Coronary artery (tissue), 2 donors: ENCODE data around the gene AGBL4.

Source experiments
- DNase-seq: peaks from one replicate; pipeline ENCODE4 v3.0.0-alpha.2; 2017; ENCODE audit warnings: low spot score
- H3K27ac ChIP-seq, 2 donors: fragments of 200-600 bp; sonication (generic); one replicate each; pipeline ENCODE4 v1.5.1; 2016 to 2019
- H3K4me3 ChIP-seq: fragments of 200-600 bp; sonication (generic); 2 replicates; pipeline ENCODE4 v1.5.1; 2016; ENCODE audit warnings: mild to moderate bottlenecking, moderate library complexity
- TF ChIP-seq, protein P1 (sequence below): fragments of 200-600 bp; sonication (generic); IDR thresholded peaks from one replicate; pipeline ENCODE4 v1.5.1; 2019; ENCODE audit warnings: antibody characterized with exemption

The AGBL4 gene

DNA sequence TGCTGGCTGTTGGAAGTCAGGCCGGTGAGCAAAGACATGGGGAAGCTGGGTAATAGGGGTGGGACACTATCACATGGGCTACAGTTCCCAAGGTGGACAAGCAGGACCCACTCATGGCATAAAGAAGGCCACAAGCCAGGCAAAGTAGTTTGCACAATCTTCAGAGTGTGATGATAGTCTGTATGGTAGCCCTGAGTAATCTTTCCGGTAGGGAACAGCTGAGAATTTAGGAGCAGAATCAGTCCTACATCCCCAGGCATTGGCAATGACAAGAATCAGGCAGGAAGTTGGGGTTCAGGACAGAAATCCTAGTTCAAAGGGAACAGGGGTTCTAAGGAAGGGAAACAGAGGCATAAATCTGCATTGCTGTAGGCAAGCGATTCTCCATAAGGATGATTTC lies 1527.8 kb downstream of the AGBL4 start:
- no peak overlapping the region for H3K27ac ChIP-seq

DNA sequence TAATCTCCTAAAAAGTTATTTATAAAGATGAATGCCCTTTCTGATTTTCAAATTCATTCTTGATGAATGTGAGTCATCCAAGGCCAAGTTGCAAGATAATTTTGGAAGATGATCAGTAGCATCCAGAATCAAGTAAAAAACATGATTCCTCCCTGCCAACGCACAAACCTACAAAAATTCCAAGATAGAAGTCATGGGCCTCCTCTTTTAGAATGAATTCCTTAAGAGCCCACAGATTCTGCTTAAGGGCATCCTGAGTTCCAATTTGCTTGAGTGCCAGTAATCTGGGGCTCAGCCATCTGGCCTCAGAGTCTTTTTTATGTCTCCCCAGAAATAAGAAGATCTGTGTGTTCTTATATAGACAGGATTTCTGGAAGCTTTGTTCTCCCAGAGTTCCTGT lies 1528.6 kb downstream of the AGBL4 start:
- DNase-seq: no peak
- TF ChIP-seq, protein P1, sequence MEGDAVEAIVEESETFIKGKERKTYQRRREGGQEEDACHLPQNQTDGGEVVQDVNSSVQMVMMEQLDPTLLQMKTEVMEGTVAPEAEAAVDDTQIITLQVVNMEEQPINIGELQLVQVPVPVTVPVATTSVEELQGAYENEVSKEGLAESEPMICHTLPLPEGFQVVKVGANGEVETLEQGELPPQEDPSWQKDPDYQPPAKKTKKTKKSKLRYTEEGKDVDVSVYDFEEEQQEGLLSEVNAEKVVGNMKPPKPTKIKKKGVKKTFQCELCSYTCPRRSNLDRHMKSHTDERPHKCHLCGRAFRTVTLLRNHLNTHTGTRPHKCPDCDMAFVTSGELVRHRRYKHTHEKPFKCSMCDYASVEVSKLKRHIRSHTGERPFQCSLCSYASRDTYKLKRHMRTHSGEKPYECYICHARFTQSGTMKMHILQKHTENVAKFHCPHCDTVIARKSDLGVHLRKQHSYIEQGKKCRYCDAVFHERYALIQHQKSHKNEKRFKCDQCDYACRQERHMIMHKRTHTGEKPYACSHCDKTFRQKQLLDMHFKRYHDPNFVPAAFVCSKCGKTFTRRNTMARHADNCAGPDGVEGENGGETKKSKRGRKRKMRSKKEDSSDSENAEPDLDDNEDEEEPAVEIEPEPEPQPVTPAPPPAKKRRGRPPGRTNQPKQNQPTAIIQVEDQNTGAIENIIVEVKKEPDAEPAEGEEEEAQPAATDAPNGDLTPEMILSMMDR: no peak
- H3K27ac ChIP-seq: no peak overlapping the region
- H3K4me3 ChIP-seq: no peak overlapping the region

More for the DNA sequence above, 1527.8 kb downstream of the AGBL4 start:
- no peak overlapping the region for H3K4me3 ChIP-seq
- DNase-seq: no peak
- TF ChIP-seq, protein P1: no peak

DNA sequence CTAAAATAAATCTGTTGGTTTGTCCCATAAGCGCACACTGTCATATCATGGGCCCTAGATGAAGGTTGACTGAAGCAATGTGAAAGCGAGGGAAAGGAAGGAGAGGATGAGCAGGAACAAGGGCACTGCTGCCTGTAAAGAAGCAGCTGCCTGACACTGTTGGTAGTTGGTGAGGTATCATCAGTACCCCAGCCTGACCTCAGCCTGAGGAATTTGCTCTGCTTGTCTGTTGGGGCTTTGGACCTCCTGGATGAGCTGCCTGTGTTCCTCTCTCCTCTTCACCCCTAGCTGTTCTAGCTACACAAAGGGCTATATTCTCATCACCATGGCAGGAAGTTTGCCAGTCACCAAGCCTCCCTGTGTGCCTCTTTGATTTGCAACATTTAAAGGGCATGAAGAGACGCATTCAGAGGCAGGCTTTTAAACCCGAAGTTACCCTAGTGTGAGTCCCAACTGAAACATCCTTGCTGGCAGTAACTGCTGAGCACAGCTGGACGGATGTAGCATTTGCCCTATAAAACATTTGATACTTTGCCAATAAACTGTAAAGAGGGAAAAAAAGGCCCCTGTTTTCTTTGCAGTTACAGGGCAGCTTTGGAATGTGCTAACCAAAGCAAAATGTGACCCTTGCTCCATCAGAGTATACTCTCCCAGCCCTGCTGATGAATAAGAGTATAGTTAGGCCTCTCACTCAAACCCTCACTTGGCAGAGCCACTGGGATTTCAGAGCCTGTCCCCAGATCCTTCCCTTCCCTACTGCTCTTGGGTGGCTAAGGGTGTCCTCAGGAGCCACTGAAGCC lies 1529.6 kb downstream of the AGBL4 start:
- no peak for DNase-seq
- TF ChIP-seq, protein P1: no peak
- Histone ChIP-seq H3K4me3 (no peak overlapping the region), H3K27ac (peak overlapping the region in 1 of 2 donors; percentile 66)

DNA sequence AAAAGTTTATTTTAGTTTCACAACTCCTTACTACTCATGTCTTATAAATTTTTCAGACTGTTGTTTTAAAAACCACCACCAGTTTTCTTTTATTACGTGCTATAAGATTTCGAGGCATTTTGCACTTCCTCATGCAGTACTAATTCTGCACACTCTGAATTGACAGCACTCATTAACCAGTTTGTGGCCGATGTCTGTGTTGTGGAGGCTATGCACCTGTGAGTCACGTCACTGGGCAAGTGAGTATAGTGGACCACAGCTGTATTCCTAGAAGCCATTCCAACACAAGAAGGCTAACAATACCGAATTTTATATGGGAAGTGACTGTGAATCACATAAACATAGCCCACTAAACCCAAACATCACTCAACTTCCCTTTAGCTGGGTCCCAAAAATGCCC lies 1530.7 kb downstream of the AGBL4 start:
- Histone ChIP-seq H3K4me3 (no peak overlapping the region), H3K27ac (no peak overlapping the region)
- no peak for DNase-seq
- TF ChIP-seq, protein P1: no peak

DNA sequence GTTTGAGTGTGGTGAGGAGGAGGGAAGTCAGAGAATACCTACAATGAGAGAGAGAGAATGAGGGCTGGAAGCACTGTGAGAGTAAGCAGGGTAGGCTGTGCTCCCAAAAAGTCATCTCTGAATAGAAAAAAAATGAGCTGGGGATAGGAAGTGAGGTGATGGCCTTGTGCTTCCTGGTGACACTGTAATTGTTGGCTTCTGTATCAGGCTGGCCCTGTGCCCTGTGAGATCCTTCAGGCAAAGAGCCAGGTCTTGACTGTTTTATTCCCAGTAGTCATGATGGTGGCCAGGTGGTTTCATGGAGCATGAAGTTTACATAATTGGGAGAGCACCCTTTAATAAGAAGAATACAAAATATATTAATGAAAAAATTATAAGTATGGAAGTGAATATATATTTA lies 1531.4 kb downstream of the AGBL4 start:
- DNase-seq: no peak
- TF ChIP-seq, protein P1: no peak
- Histone ChIP-seq H3K27ac (no peak overlapping the region), H3K4me3 (no peak overlapping the region)

DNA sequence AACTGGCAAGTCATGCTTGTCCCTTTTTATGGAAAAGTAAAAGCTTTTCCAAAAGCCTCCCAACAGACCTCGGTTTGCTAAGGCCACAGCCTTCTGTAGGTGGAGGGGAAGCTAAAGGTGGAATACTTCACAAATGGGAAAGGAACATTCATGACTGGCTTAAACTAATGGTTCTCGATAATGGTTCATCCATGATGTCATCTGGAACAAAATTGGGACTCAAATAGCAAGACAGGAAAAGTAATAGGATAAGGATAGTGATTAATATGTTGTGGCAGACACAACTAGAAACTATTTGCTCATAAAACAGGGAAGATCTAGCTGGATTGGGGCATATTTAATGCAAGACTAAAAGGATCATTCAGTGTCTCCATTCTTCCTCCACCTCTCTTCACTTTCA lies 1535.0 kb downstream of the AGBL4 start:
- no peak overlapping the region for H3K27ac ChIP-seq
- DNase-seq: no peak
- H3K4me3 ChIP-seq: no peak overlapping the region
- TF ChIP-seq, protein P1: no peak
